Measurements from ENCODE around the gene RBM41. TPM values are rescaled to one million over a fixed set of nuclear protein-coding genes. Genes with fewer than 3 reads are reported as not detected.
"Not testable (repeated sequence)": the region's sequence is repeated elsewhere in the genome, so short reads cannot be mapped to it uniquely, and the experiment has no call there.

RBM41 gene
- total RNA-seq, 1 donor from 2014 or later, result 15.4 TPM

DNA sequence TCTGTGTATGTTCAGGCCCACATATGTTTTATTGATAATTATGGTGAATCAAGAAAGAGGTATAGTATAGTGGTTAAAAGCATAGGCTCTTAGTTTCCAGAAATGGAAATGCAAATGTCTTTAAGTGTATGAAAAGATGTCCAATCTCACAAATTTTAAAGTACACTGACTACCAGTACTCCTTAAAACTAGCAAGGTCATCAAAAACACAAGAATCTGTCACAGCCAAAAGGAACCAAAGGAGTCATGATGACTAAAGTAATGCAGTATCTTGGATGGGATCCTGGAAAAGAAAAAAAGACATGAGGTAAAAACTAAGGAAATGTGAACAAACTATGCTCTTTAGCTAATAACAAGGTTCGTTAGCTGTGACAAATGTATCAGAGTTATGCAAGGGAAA lies 661 bp upstream of the RBM41 start:
- Mint-ChIP-seq H3K36me3 (ENCODE audit: low read depth) (peaks cover 29% of the 10 kb centered on the region), H3K27me3 (ENCODE audit: low read depth) (no peaks in the 10 kb centered on the region), H3K4me3 (ENCODE audit: low read depth) (peak overlapping the region; percentile 100), H3K27ac (peak overlapping the region; percentile 42), H3K4me1 (ENCODE audit: low read depth) (peaks cover 20% of the 10 kb centered on the region), H3K9me3 (no peaks in the 10 kb centered on the region)
- no peak for DNase-seq (ENCODE audit: low spot score)
- intact Hi-C loops (cut with micrococcal nuclease), result loop anchor here (2.0 kb wide), 2 partner anchors 36 to 972 kb away; partner anchors contain the start of genes ATG4A and PSMD10

DNA sequence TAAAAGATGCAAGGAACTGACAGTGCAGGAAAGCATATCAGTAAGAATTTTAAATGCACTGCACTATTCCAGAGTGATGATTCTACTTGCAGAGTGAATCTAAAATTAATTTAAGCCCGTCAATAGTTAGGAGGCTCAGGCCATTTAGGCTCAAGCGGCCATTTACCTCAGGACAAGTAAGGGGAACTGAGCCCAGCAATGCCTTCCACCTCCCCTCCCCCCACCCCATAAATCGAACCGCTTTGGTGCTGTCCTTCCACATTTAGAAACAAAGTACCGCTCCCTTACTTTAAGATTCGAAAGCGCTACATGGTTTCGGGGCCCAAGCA lies 665 bp downstream of the RBM41 start:
- no peak for DNase-seq (ENCODE audit: low spot score)
- Mint-ChIP-seq H3K4me1 (ENCODE audit: low read depth) (peaks cover 26% of the 10 kb centered on the region), H3K36me3 (ENCODE audit: low read depth) (peaks cover 41% of the 10 kb centered on the region), H3K4me3 (ENCODE audit: low read depth) (peak overlapping the region; percentile 100), H3K9me3 (no peaks in the 10 kb centered on the region), H3K27me3 (ENCODE audit: low read depth) (no peaks in the 10 kb centered on the region), H3K27ac (peak overlapping the region; percentile 17)
- intact Hi-C loops (cut with micrococcal nuclease), result loop anchor here (2.0 kb wide), 2 partner anchors 37 to 973 kb away; partner anchors contain the start of genes ATG4A and PSMD10

DNA sequence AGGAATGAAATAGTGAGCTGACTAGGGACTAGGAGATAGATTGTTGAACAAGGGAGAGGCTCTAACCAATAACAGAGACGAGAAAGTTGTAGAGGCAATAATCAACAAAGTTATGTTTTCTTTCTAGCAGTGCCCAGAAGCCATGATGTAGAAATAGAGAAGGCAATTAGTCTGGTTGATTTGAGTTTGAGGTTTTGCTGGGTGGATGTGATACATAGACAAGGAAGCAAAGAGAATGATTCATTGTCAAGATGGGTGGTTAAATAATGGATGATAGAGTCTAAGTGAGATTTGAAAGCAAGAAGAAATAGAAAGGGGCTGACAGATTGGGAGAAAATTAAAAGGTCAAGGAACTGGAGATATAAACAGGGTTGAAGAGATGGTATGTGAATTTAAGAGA lies 11.2 kb downstream of the RBM41 start:
- Mint-ChIP-seq H3K9me3 (peaks cover 5% of the 10 kb centered on the region), H3K4me3 (ENCODE audit: low read depth) (no peak overlapping the region), H3K4me1 (ENCODE audit: low read depth) (peaks cover 11% of the 10 kb centered on the region), H3K27me3 (ENCODE audit: low read depth) (no peaks in the 10 kb centered on the region), H3K36me3 (ENCODE audit: low read depth) (peaks cover 47% of the 10 kb centered on the region), H3K27ac (no peak overlapping the region)
- intact Hi-C loops (cut with micrococcal nuclease), result no loop called here
- DNase-seq (ENCODE audit: low spot score), result no peak

DNA sequence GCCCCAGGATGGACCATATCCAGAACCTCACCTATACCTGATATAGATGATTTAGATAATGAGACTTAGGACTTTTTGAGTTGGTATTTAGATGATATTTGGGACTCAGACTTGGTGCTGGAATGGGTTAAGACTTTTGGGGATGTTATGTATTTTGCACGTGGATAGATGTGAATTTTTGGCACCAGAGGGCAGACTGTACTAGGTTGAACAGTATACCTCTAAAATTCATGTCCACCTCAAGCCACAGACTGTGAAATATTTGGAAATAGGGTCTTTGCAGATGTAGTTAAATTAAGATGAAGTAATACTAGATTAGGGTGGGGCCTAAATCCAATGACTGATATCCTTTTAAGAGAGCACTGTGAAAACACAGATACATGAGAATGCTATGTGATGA lies 15.6 kb downstream of the RBM41 start:
- DNase-seq (ENCODE audit: low spot score), result no peak
- Mint-ChIP-seq H3K4me1 (ENCODE audit: low read depth) (peaks cover 9% of the 10 kb centered on the region), H3K9me3 (peaks cover 5% of the 10 kb centered on the region), H3K36me3 (ENCODE audit: low read depth) (peaks cover 34% of the 10 kb centered on the region), H3K27me3 (ENCODE audit: low read depth) (no peaks in the 10 kb centered on the region), H3K4me3 (ENCODE audit: low read depth) (no peak overlapping the region), H3K27ac (no peak overlapping the region)
- intact Hi-C loops (cut with micrococcal nuclease), result no loop called here

DNA sequence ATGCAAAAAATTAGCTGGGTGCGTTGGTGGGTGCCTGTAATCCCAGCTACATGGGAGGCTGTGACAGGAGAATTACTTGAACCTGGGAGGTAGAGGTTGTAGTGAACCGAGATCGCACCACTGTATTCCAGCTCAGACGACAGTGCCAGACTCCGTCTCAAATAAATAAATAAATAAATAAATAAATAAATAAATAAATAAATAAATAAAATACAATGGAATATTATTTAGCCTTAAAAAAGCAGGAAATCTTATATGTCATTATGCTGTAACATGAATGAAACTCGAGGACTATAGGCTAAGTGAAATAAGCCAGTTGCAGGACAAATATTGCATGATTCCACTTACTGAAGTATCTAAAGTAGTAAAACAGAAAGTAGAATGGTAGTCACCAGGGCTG lies 42.5 kb downstream of the RBM41 start:
- peaks cover 4% of the 10 kb centered on the region for H3K4me1 Mint-ChIP-seq (ENCODE audit: low read depth)
- H3K4me3 Mint-ChIP-seq (ENCODE audit: low read depth), result no peak overlapping the region
- DNase-seq (ENCODE audit: low spot score), result no peak
- H3K27ac Mint-ChIP-seq, result no peak overlapping the region
- peaks cover 39% of the 10 kb centered on the region for H3K36me3 Mint-ChIP-seq (ENCODE audit: low read depth)
- intact Hi-C loops (cut with micrococcal nuclease), result no loop called here
- H3K27me3 Mint-ChIP-seq (ENCODE audit: low read depth), result no peaks in the 10 kb centered on the region
- peaks cover 33% of the 10 kb centered on the region for H3K9me3 Mint-ChIP-seq

DNA sequence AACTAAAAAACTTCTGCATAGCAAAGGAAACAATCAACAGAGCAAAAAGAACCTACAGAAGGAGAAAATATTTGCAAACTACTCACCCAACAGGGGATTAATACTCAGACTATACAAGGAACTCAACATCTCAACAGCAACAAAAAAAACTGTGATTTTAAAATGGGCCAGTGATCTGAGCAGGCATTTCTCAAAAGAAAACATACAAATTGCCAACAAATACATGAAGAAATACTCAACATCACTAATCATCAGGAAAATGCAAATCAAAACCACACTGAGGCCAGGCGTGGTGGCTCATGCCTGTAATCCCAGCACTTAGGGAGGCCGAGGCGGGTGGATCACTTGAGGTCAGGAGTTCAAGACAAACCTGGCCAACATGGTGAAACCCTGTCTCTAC lies 60.9 kb downstream of the RBM41 start:
- H3K4me3 Mint-ChIP-seq (ENCODE audit: low read depth); H3K36me3 Mint-ChIP-seq (ENCODE audit: low read depth); H3K27me3 Mint-ChIP-seq (ENCODE audit: low read depth); H3K9me3 Mint-ChIP-seq; intact Hi-C loops (cut with micrococcal nuclease); H3K4me1 Mint-ChIP-seq (ENCODE audit: low read depth); DNase-seq (ENCODE audit: low spot score); H3K27ac Mint-ChIP-seq: not testable (repeated sequence)

DNA sequence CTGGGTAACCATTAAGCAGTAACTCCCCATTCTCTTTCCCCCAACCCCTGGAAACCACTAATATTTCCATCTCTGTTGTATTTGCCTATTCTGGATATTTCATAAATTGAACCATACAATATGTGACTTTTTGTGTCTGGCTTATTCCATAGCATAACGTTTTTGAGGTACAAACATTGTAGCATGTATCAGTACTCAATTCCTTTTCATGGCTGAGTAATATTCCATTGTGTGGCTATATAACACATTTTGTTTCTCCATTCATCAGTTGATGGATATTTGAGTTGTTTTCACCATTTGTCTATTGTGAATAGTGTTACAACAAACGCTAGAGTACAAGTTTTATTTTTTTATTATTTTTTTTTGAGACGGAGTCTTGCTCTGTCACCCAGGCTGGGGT lies 63.6 kb downstream of the RBM41 start:
- H3K27me3 Mint-ChIP-seq (ENCODE audit: low read depth), result no peaks in the 10 kb centered on the region
- no peak overlapping the region for H3K27ac Mint-ChIP-seq
- no peak overlapping the region for H3K4me3 Mint-ChIP-seq (ENCODE audit: low read depth)
- intact Hi-C loops (cut with micrococcal nuclease), result no loop called here
- H3K9me3 Mint-ChIP-seq, result no peaks in the 10 kb centered on the region
- H3K36me3 Mint-ChIP-seq (ENCODE audit: low read depth), result no peaks in the 10 kb centered on the region
- DNase-seq (ENCODE audit: low spot score), result no peak
- no peaks in the 10 kb centered on the region for H3K4me1 Mint-ChIP-seq (ENCODE audit: low read depth)

DNA sequence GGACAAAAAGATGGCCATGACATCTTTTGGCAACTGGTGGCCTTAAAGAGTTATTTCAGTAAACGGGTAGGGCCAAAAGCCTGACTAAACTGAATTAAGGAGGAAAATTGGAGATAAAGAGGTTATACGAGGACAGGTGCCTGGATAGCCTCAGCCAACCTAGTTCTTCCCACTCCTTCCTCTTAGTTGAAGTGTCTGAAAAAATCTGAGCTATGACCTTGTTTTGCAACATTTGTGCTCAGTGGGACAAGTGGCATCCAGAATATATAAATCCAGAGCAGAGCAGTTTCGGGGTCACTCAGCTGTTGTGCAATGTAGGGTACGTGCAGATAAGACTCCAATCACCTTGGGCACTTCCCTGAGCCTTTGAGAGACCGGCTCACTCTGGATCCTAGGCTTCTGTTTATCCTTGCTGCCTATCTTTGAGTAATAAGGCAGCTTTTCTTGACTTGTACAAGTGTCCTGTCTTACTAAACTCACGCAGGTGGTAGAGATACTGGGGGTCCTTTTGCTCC lies 68.4 kb downstream of the RBM41 start:
- no peak for DNase-seq (ENCODE audit: low spot score)
- no peaks in the 10 kb centered on the region for H3K36me3 Mint-ChIP-seq (ENCODE audit: low read depth)
- H3K4me3 Mint-ChIP-seq (ENCODE audit: low read depth), result no peak overlapping the region
- intact Hi-C loops (cut with micrococcal nuclease), result no loop called here
- no peaks in the 10 kb centered on the region for H3K9me3 Mint-ChIP-seq
- no peaks in the 10 kb centered on the region for H3K4me1 Mint-ChIP-seq (ENCODE audit: low read depth)
- H3K27ac Mint-ChIP-seq, result no peak overlapping the region
- peaks cover 2% of the 10 kb centered on the region for H3K27me3 Mint-ChIP-seq (ENCODE audit: low read depth)

DNA sequence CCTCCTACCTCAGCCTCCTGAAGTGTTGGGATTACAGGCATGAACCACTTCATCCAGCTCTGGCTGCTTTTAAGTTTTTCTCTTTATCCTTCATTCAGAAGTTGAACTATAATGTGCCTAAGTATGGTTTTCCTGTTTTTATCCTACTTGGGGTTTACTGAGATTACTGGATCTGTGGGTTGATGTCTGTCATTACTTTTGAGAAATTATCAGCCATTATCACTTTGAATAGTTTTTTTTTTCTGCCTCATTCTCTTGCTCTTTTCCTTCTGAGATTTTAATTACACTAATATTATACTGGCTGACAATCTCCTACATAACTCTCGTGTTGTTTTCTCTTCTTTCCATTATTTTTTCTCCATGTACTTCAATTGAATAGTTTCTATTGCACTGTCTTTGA lies 71.0 kb downstream of the RBM41 start:
- Mint-ChIP-seq H3K27ac (no peak overlapping the region), H3K27me3 (ENCODE audit: low read depth) (peaks cover 2% of the 10 kb centered on the region), H3K4me1 (ENCODE audit: low read depth) (no peaks in the 10 kb centered on the region)

DNA sequence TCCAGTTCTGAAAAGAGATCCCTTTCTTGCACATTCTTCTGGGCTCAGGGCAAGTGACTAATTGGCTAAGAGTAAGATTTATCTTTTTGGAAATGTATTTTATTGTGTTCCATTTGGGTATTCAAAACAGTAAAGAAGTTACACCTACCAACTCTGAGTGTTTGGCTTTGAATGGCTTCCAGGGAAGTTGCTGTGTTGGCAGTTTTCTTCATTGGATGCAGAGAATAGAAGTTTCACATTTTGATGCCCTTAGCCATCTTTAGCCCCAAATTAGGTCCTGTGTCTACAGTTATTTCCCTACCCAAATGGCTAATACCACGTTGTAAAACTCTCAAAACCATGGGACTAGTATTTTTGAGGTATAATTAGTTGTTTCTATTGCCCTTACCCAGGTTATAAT lies 88.9 kb downstream of the RBM41 start:
- H3K4me3 Mint-ChIP-seq (ENCODE audit: low read depth), result no peak overlapping the region
- H3K36me3 Mint-ChIP-seq (ENCODE audit: low read depth), result no peaks in the 10 kb centered on the region
- peaks cover 3% of the 10 kb centered on the region for H3K27me3 Mint-ChIP-seq (ENCODE audit: low read depth)
- no peaks in the 10 kb centered on the region for H3K4me1 Mint-ChIP-seq (ENCODE audit: low read depth)
- intact Hi-C loops (cut with micrococcal nuclease), result no loop called here
- H3K9me3 Mint-ChIP-seq, result no peaks in the 10 kb centered on the region
- H3K27ac Mint-ChIP-seq, result no peak overlapping the region
- DNase-seq (ENCODE audit: low spot score), result no peak

More for the DNA sequence above, 71.0 kb downstream of the RBM41 start:
- DNase-seq (ENCODE audit: low spot score), result no peak
- no peaks in the 10 kb centered on the region for H3K9me3 Mint-ChIP-seq
- intact Hi-C loops (cut with micrococcal nuclease), result no loop called here
- H3K4me3 Mint-ChIP-seq (ENCODE audit: low read depth), result no peak overlapping the region
- no peaks in the 10 kb centered on the region for H3K36me3 Mint-ChIP-seq (ENCODE audit: low read depth)

DNA sequence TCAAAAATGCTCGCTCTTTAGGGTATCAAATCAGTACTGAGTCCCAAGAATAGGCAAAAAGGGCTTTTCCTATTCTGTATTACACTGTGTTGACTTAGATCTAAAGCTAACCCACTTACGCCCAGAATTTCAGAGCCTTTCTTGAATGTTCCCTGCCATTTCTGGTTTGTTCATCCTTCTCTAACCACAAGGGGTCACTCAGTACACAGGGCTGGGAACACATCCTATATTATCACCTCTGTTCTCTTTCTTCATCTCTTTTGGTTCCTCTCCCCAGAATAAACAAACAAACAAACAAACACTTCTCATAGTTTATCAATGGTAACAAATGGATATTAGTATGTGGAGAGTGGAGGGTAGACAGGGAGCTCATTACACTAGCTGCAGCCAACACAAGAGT lies 93.1 kb downstream of the RBM41 start:
- no peak for DNase-seq (ENCODE audit: low spot score)
- Mint-ChIP-seq H3K27ac (no peak overlapping the region), H3K9me3 (no peaks in the 10 kb centered on the region), H3K4me3 (ENCODE audit: low read depth) (no peak overlapping the region), H3K4me1 (ENCODE audit: low read depth) (no peaks in the 10 kb centered on the region), H3K36me3 (ENCODE audit: low read depth) (no peaks in the 10 kb centered on the region), H3K27me3 (ENCODE audit: low read depth) (peaks cover 3% of the 10 kb centered on the region)
- intact Hi-C loops (cut with micrococcal nuclease), result no loop called here

DNA sequence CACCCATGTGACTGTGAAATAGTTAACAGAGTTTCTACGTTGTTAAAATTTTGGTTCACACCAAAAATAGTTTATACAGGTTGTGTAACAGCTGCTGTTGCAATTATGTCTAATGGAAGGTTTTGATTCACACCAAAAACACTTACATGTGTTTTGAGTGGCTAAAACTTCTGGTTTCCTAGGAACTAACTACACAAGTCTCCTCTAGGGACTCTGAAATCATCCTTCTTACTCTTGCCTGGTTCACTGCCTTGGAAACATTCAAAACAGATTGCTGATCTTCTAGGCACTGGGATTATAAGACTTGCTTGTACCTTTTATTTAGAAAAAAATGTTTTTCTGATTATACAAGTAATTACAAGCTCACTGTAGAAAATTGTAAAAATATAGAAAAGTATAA lies 103.7 kb downstream of the RBM41 start:
- no peak for DNase-seq (ENCODE audit: low spot score)
- no peaks in the 10 kb centered on the region for H3K27me3 Mint-ChIP-seq (ENCODE audit: low read depth)
- H3K27ac Mint-ChIP-seq, result no peak overlapping the region
- H3K4me1 Mint-ChIP-seq (ENCODE audit: low read depth), result peaks cover 2% of the 10 kb centered on the region
- H3K36me3 Mint-ChIP-seq (ENCODE audit: low read depth), result no peaks in the 10 kb centered on the region
- H3K4me3 Mint-ChIP-seq (ENCODE audit: low read depth), result no peak overlapping the region
- intact Hi-C loops (cut with micrococcal nuclease), result no loop called here
- H3K9me3 Mint-ChIP-seq, result no peaks in the 10 kb centered on the region
